ENCODE results near the gene MON1B. TPM values are rescaled to one million over a fixed set of nuclear protein-coding genes. Genes with fewer than 3 reads are reported as not detected.

Gene MON1B
- total RNA-seq (10 to 100 TPM in 4 of 5 donors, 1 to 10 TPM in 1; 9.5 to 48.7 (median 33.0) TPM), polyA plus RNA-seq (10 to 100 TPM in 2 of 3 donors, 1 to 10 TPM in 1; 9.1 to 17.4 (median 13.8) TPM)
- long read RNA-seq, donor 1, partial matches to known transcripts, result 0 of 4 reads
- long read RNA-seq, donor 1, other reads (novel, unspliced or antisense), result 0 of 4 reads
- long read RNA-seq, donor 2, full-length matches to known transcripts, result 7 of 7 reads
- long read RNA-seq, donor 2, partial matches to known transcripts, result 0 of 7 reads
- long read RNA-seq, donor 2, other reads (novel, unspliced or antisense), result 0 of 7 reads
- long read RNA-seq, donor 3, partial matches to known transcripts, result 0 of 6 reads
- long read RNA-seq, donor 3, other reads (novel, unspliced or antisense), result 0 of 6 reads
- long read RNA-seq, donor 4, full-length matches to known transcripts, result 2 of 2 reads
- long read RNA-seq, donor 4, partial matches to known transcripts, result 0 of 2 reads
- long read RNA-seq, donor 4, other reads (novel, unspliced or antisense), result 0 of 2 reads
- long read RNA-seq, donor 5, full-length matches to known transcripts, result 6 of 13 reads
- long read RNA-seq, donor 5, partial matches to known transcripts, result 7 of 13 reads
- long read RNA-seq, donor 5, other reads (novel, unspliced or antisense), result 0 of 13 reads
- long read RNA-seq, donor 6, full-length matches to known transcripts, result 12 of 12 reads
- long read RNA-seq, donor 6, partial matches to known transcripts, result 0 of 12 reads
- long read RNA-seq, donor 6, other reads (novel, unspliced or antisense), result 0 of 12 reads
- long read RNA-seq, donor 7, full-length matches to known transcripts, result 13 of 13 reads
- long read RNA-seq, donor 7, partial matches to known transcripts, result 0 of 13 reads
- long read RNA-seq, donor 7, other reads (novel, unspliced or antisense), result 0 of 13 reads
- long read RNA-seq, donor 8, full-length matches to known transcripts, result 10 of 15 reads
- long read RNA-seq, donor 8, partial matches to known transcripts, result 5 of 15 reads
- long read RNA-seq, donor 8, other reads (novel, unspliced or antisense), result 0 of 15 reads
- long read RNA-seq, donor 9, partial matches to known transcripts, result 0 of 4 reads
- long read RNA-seq, donor 9, other reads (novel, unspliced or antisense), result 0 of 4 reads
- long read RNA-seq, donor 10, full-length matches to known transcripts, result 2 of 2 reads
- long read RNA-seq, donor 10, partial matches to known transcripts, result 0 of 2 reads
- long read RNA-seq, donor 10, other reads (novel, unspliced or antisense), result 0 of 2 reads

- Histone ChIP-seq H3K27ac (peak within 1 kb of the TSS; percentile 92 to 99 (median 96)), H3K27me3 (no peaks in the 10 kb centered on the region), H3K4me1 (peaks cover 9 to 44% (median 32%) of the 10 kb centered on the region in 4 donors), H3K9me3 (no peaks in the 10 kb centered on the region), H3K36me3 (peaks cover 9 to 30% (median 27%) of the 10 kb centered on the region in 4 donors), H3K4me3 (peak within 1 kb of the TSS; percentile 72 to 85 (median 80))
- peak in 2 of 4 donors; percentile 5 to 83 for TF ChIP-seq POLR2A (IDR thresholded peaks at IDR 0.05)
- TF ChIP-seq, protein P1, sequence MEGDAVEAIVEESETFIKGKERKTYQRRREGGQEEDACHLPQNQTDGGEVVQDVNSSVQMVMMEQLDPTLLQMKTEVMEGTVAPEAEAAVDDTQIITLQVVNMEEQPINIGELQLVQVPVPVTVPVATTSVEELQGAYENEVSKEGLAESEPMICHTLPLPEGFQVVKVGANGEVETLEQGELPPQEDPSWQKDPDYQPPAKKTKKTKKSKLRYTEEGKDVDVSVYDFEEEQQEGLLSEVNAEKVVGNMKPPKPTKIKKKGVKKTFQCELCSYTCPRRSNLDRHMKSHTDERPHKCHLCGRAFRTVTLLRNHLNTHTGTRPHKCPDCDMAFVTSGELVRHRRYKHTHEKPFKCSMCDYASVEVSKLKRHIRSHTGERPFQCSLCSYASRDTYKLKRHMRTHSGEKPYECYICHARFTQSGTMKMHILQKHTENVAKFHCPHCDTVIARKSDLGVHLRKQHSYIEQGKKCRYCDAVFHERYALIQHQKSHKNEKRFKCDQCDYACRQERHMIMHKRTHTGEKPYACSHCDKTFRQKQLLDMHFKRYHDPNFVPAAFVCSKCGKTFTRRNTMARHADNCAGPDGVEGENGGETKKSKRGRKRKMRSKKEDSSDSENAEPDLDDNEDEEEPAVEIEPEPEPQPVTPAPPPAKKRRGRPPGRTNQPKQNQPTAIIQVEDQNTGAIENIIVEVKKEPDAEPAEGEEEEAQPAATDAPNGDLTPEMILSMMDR (IDR thresholded peaks at IDR 0.05), result no peak
- TF ChIP-seq POLR2AphosphoS5 (IDR thresholded peaks at IDR 0.05), result peak; percentile 3 to 84 (median 77)
- WGBS, 5 donors, result 0% methylated on average over 46 to 63 of the region's 63 CpGs
- intact Hi-C loops (cut with DNase I; ENCODE audit: low total_unique reads), result no loop called here
- peak; percentile 97 to 99 for DNase-seq
These were observed at the start of gene MON1B for GRCh38 chr16:77190478-77191258. MON1B (plus strand) TSS chr16:77191190; CDS start chr16:77191486, 296 bp downstream.

DNA sequence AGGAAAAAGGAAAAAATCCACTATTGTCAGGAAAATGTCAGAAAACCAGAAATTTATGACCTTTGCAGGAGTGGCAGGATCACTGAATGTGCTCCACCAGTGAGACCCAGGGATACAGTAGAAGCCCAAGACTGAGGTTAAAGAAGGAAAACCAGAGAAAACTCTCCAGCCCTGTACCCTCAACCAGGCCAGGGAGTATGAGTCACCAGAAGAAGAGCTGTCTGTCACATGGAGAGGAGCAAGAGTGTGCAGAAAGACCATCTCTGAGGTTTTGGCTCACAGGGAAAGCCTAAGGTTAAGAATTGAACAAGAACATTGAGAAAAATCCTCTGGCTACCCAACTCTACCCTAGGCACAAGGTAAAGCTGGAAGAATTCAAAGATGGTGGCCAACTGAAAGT lies 47.6 kb upstream of the MON1B start:
- TF ChIP-seq POLR2AphosphoS5 (IDR thresholded peaks at IDR 0.05) (no peak), POLR2A (IDR thresholded peaks at IDR 0.05) (no peak), EP300 (IDR thresholded peaks at IDR 0.05) (no peak)
- TF ChIP-seq, protein P1 (IDR thresholded peaks at IDR 0.05), result no peak
- intact Hi-C loops (cut with DNase I; ENCODE audit: low total_unique reads), result no loop called here
- H3K36me3 ChIP-seq, result no peaks in the 10 kb centered on the region
- H3K27ac ChIP-seq, result no peak overlapping the region
- no peak overlapping the region for H3K4me3 ChIP-seq
- no peaks in the 10 kb centered on the region for H3K27me3 ChIP-seq
- no peaks in the 10 kb centered on the region for H3K4me1 ChIP-seq
- no peak for DNase-seq
- peaks cover 0 to 6% (median 3%) of the 10 kb centered on the region in 4 donors for H3K9me3 ChIP-seq

DNA sequence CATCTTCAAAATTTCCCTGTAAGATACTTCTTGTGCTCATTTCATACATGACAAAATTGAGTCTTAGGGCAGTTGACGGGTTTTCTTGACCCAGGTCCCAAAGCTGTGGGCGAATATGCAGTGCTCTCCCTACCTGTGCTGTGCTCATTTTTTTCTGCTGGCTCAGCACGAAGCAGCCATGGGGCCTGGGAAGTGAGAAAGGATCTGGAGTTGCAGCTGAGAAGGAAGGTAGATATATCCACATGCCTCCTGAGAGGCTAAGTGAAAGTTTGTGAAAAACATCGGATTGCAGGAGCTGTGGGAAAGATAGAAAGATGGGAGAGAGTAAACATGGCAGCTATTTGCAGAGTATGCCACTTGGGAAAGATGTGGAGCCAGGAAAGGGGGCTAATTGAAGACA lies 42.9 kb upstream of the MON1B start:
- H3K4me3 ChIP-seq, result no peak overlapping the region
- no peaks in the 10 kb centered on the region for H3K36me3 ChIP-seq
- 57 to 74% (median 72%) methylated on average over 4 of the region's 4 CpGs for whole genome bisulfite sequencing, 5 donors
- no peaks in the 10 kb centered on the region for H3K4me1 ChIP-seq
- H3K9me3 ChIP-seq, result peaks cover 0 to 6% (median 3%) of the 10 kb centered on the region in 4 donors
- peaks cover 0 to 5% (median 0%) of the 10 kb centered on the region in 3 donors for H3K27me3 ChIP-seq
- intact Hi-C loops (cut with DNase I; ENCODE audit: low total_unique reads), result no loop called here
- H3K27ac ChIP-seq, result no peak overlapping the region
- TF ChIP-seq POLR2AphosphoS5 (IDR thresholded peaks at IDR 0.05) (no peak), EP300 (IDR thresholded peaks at IDR 0.05) (no peak), POLR2A (IDR thresholded peaks at IDR 0.05) (no peak)
- TF ChIP-seq, protein P1 (IDR thresholded peaks at IDR 0.05), result no peak
- DNase-seq, result no peak
